ENCODE measurements around the gene CORO2B. TPM values are rescaled to one million over a fixed set of nuclear protein-coding genes. Genes with fewer than 3 reads are reported as not detected.

Gene CORO2B
- total and polyA plus RNA-seq, 11 donors = 3.0 to 9.1 (median 5.0) TPM

DNA sequence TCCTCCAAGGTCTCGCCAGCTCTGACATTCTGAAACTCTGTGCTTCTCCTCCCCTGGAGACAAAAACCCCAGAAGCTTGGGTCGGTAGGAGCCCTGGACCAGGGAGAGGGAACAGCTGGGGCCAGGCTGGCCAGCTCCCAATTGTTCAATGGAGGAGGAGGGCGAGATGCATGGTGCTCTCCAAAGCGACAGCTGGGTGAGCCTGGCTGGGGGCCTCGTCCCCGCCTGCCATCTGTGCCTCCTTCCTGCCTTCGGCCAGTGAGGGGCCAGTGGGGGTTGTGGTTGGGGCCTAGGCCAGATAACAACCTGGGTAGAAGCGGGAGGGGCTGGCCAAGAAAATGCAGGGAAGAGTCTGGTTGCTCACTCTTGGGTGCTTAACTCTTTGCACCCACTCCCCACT, 79.4 kb downstream of the CORO2B start:
- Histone ChIP-seq H3K4me3 (no peak overlapping the region), H3K36me3 (no peaks in the 10 kb centered on the region), H3K27me3 (no peaks in the 10 kb centered on the region), H3K27ac (no peak overlapping the region), H3K4me1 (peaks cover 0 to 5% (median 0%) of the 10 kb centered on the region in 12 donors), H3K9me3 (no peaks in the 10 kb centered on the region)
- DNase-seq = peak in 1 of 5 donors; percentile 54
- TF ChIP-seq CTCF (IDR thresholded peaks at IDR 0.05) (no peak), POLR2A (IDR thresholded peaks at IDR 0.05) (no peak)
- intact Hi-C loops (cut with DNase I) = loop anchor here in 1 of 10 donors (5.0 to 10.0 kb wide), 2 partner anchors 86 to 353 kb away; no protein-coding TSS in a partner anchor
- 55 to 66% (median 61%) methylated on average over 8 of the region's 8 CpGs for WGBS, 4 donors
- ATAC-seq = peak in 3 of 4 donors; percentile 9 to 79 (median 36)

GRCh38 chr15:68658641-68659358, 80.0 kb downstream of the CORO2B start:
- TF ChIP-seq POLR2A (IDR thresholded peaks at IDR 0.05) (no peak), CTCF (IDR thresholded peaks at IDR 0.05) (peak in 1 of 12 donors; percentile 11)
- no peaks in the 10 kb centered on the region for H3K27me3 ChIP-seq
- 63 to 82% (median 76%) methylated on average over 8 of the region's 8 CpGs for WGBS, 4 donors
- H3K27ac ChIP-seq = no peak overlapping the region
- H3K36me3 ChIP-seq = no peaks in the 10 kb centered on the region
- H3K4me3 ChIP-seq = no peak overlapping the region
- no peaks in the 10 kb centered on the region for H3K9me3 ChIP-seq
- DNase-seq = no peak
- ATAC-seq = peak in 1 of 4 donors; percentile 18
- intact Hi-C loops (cut with DNase I) = loop anchor here in 1 of 10 donors (5.0 to 10.0 kb wide), 2 partner anchors 86 to 354 kb away; no protein-coding TSS in a partner anchor
- H3K4me1 ChIP-seq = peaks cover 0 to 5% (median 0%) of the 10 kb centered on the region in 12 donors

GRCh38 chr15:68663526-68663925, 84.7 kb downstream of the CORO2B start:
- no peak for TF ChIP-seq POLR2A (IDR thresholded peaks at IDR 0.05)
- TF ChIP-seq CTCF (IDR thresholded peaks at IDR 0.05) = no peak
- H3K27me3 ChIP-seq = no peaks in the 10 kb centered on the region
- H3K36me3 ChIP-seq = no peaks in the 10 kb centered on the region
- no peak for DNase-seq
- intact Hi-C loops (cut with DNase I) = loop anchor here in 1 of 10 donors (10.0 kb wide), 1 partner anchor 211 kb away; no protein-coding TSS in a partner anchor
- H3K9me3 ChIP-seq = no peaks in the 10 kb centered on the region
- WGBS, 4 donors = 98 to 100% (median 99%) methylated on average over 1 of the region's 1 CpG
- H3K4me1 ChIP-seq = peaks cover 0 to 5% (median 0%) of the 10 kb centered on the region in 12 donors
- H3K27ac ChIP-seq = no peak overlapping the region
- no peak overlapping the region for H3K4me3 ChIP-seq
- ATAC-seq = no peak

DNA sequence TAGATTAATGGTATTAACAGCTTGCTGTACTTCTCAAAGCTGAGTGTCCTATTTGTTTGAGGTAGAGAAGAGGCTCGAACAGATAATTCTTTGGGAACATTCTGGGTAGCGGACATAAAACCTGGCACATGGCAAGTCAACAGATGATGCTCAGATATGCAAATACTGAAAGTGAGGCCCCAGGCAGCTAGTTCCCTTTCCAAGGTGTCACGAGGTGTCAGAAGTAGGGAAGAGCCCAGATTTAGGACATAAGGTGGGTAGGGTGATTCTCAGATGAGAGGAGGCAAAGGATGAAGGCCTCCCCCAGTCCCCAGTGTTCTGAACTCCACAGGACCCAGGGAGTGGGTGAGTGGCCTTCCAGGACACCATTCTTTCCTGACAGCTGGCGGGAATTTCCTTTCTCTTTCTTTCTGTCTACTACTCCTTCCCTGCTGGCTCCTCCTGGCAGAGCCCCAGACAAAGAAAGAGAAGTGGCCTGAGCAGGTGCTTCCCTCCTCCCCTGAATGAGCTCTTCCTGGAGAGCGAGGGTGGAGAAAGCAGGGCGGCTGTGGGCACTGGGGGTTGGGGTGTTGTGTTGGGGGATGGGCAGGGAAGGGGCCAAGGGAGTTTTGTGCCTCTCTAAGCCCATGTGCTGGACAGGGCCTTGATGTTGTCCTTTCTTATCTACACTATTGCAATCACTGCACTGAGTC, 87.5 kb downstream of the CORO2B start:
- H3K27me3 ChIP-seq = no peaks in the 10 kb centered on the region
- TF ChIP-seq POLR2A (IDR thresholded peaks at IDR 0.05) (no peak), CTCF (IDR thresholded peaks at IDR 0.05) (no peak)
- intact Hi-C loops (cut with DNase I) = loop anchor here in 1 of 10 donors (10.0 kb wide), 1 partner anchor 209 kb away; no protein-coding TSS in a partner anchor
- peak in 1 of 4 donors; percentile 28 for ATAC-seq
- no peak overlapping the region for H3K4me3 ChIP-seq
- 68 to 77% (median 73%) methylated on average over 6 of the region's 6 CpGs for WGBS, 4 donors
- H3K36me3 ChIP-seq = no peaks in the 10 kb centered on the region
- no peaks in the 10 kb centered on the region for H3K9me3 ChIP-seq
- H3K4me1 ChIP-seq = peaks cover 0 to 10% (median 0%) of the 10 kb centered on the region in 12 donors
- no peak overlapping the region for H3K27ac ChIP-seq
- no peak for DNase-seq
